ENCODE measurements around the gene NID2.

The NID2 gene

DNA sequence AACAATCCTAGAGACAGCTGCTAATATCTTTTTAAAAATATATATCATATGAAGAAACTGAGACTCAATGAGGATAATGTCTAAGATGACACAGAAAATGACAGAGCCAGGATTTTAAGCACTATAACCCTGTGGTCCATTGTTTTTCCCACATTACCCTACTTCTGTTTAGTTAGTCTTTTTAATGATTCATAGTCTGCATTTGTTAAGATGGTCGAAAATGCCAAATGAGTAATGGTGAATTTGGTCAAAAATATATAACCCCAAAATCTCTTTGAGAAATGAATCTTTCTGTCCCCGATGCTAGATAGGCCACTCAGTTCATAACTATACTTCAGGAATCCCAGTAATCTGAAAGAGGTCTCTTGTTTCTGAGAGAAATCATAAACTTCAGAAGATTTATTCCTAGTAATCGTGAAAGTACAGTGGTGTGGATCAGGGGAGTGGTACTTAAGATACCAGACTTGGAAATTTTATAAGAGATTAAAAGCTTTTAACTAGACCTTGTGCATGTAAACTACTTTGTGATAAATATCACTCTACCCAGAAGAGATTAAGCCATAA is 68.8 kb downstream of the NID2 start:
- intact Hi-C loops (cut with DNase I; ENCODE audit: low total_unique reads), result no loop called here
- peaks cover 0 to 10% (median 4%) of the 10 kb centered on the region in 4 donors for H3K4me1 ChIP-seq
- H3K36me3 ChIP-seq, result peaks cover 38 to 63% (median 50%) of the 10 kb centered on the region in 3 donors

GRCh38 chr14:51999084-51999483 is 69.8 kb downstream of the NID2 start:
- no peaks in the 10 kb centered on the region for H3K27me3 ChIP-seq
- TF ChIP-seq, protein P1, sequence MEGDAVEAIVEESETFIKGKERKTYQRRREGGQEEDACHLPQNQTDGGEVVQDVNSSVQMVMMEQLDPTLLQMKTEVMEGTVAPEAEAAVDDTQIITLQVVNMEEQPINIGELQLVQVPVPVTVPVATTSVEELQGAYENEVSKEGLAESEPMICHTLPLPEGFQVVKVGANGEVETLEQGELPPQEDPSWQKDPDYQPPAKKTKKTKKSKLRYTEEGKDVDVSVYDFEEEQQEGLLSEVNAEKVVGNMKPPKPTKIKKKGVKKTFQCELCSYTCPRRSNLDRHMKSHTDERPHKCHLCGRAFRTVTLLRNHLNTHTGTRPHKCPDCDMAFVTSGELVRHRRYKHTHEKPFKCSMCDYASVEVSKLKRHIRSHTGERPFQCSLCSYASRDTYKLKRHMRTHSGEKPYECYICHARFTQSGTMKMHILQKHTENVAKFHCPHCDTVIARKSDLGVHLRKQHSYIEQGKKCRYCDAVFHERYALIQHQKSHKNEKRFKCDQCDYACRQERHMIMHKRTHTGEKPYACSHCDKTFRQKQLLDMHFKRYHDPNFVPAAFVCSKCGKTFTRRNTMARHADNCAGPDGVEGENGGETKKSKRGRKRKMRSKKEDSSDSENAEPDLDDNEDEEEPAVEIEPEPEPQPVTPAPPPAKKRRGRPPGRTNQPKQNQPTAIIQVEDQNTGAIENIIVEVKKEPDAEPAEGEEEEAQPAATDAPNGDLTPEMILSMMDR (IDR thresholded peaks at IDR 0.05), result no peak
- no peak for DNase-seq
- intact Hi-C loops (cut with DNase I; ENCODE audit: low total_unique reads), result loop anchor here (5.0 kb wide), 1 partner anchor 133 kb away; no protein-coding TSS in a partner anchor
- no peak overlapping the region for H3K27ac ChIP-seq
- H3K4me3 ChIP-seq, result no peak overlapping the region
- no peaks in the 10 kb centered on the region for H3K9me3 ChIP-seq
- peaks cover 0 to 10% (median 4%) of the 10 kb centered on the region in 4 donors for H3K4me1 ChIP-seq
- H3K36me3 ChIP-seq, result peaks cover 33 to 63% (median 50%) of the 10 kb centered on the region in 3 donors

More for the DNA sequence above, 68.8 kb downstream of the NID2 start:
- no peak for DNase-seq
- TF ChIP-seq, protein P1 (IDR thresholded peaks at IDR 0.05), result no peak
- no peaks in the 10 kb centered on the region for H3K9me3 ChIP-seq
- no peak overlapping the region for H3K27ac ChIP-seq
- H3K27me3 ChIP-seq, result no peaks in the 10 kb centered on the region
- no peak overlapping the region for H3K4me3 ChIP-seq

- H3K4me1 ChIP-seq, result peaks cover 0 to 5% (median 3%) of the 10 kb centered on the region in 4 donors
- no peak overlapping the region for H3K4me3 ChIP-seq
- peaks cover 34 to 63% (median 52%) of the 10 kb centered on the region in 3 donors for H3K36me3 ChIP-seq
- H3K9me3 ChIP-seq, result no peaks in the 10 kb centered on the region
- H3K27me3 ChIP-seq, result no peaks in the 10 kb centered on the region
- DNase-seq, result no peak
- intact Hi-C loops (cut with DNase I; ENCODE audit: low total_unique reads), result loop anchor here (5.0 kb wide), 1 partner anchor 134 kb away; no protein-coding TSS in a partner anchor
- TF ChIP-seq, protein P1 (IDR thresholded peaks at IDR 0.05), result no peak
- H3K27ac ChIP-seq, result no peak overlapping the region
Observed at GRCh38 chr14:51998348-51998747, 70.5 kb downstream of the NID2 start.

- no peaks in the 10 kb centered on the region for H3K9me3 ChIP-seq
- intact Hi-C loops (cut with DNase I; ENCODE audit: low total_unique reads), result loop anchor here (5.0 kb wide), 1 partner anchor 136 kb away; no protein-coding TSS in a partner anchor
- TF ChIP-seq, protein P1 (IDR thresholded peaks at IDR 0.05), result peak; percentile 80 to 85
- DNase-seq, result no peak
- peaks cover 33 to 60% (median 40%) of the 10 kb centered on the region in 3 donors for H3K36me3 ChIP-seq
- peaks cover 0 to 5% (median 1%) of the 10 kb centered on the region in 4 donors for H3K4me1 ChIP-seq
- H3K27me3 ChIP-seq, result no peaks in the 10 kb centered on the region
- H3K4me3 ChIP-seq, result no peak overlapping the region
- H3K27ac ChIP-seq, result no peak overlapping the region
Observed at GRCh38 chr14:51996148-51996746, 72.6 kb downstream of the NID2 start.

DNA sequence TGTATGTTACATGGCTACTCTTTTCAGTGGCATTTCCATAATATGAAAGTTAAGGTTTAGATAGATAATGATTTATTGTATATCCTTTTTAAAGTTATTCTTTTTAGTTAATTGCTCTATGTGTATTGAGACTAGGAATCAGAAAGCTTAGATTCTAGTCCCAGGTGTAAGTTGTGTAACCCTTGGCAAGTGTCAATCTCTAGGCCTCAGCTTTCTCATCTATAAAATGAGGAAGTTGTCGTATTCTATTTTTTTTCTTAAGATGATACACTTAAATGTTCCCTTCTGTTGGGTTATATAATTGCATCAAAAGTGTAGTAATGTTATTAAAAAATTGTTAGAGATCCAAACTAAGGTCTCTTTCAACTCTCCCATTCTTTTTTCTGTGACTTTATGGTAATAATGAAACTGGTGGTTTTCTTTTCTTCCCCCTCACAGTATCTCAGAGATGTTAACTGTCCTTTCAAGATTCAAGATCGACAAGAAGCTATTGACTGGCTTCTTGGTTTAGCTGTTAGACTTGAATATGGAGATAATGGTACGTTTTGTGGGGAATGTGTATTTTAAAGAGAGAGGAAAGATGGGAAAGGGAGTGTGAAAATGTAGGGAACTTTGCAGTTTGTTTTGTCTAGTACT is 75.5 kb downstream of the NID2 start:
- H3K4me3 ChIP-seq, result no peak overlapping the region
- no peaks in the 10 kb centered on the region for H3K9me3 ChIP-seq
- intact Hi-C loops (cut with DNase I; ENCODE audit: low total_unique reads), result loop anchor here (2.0 kb wide), 1 partner anchor 79 kb away; no protein-coding TSS in a partner anchor
- peaks cover 21 to 42% (median 24%) of the 10 kb centered on the region in 3 donors for H3K36me3 ChIP-seq
- DNase-seq, result no peak
- H3K27me3 ChIP-seq, result no peaks in the 10 kb centered on the region
- peaks cover 0 to 20% (median 18%) of the 10 kb centered on the region in 4 donors for H3K4me1 ChIP-seq
- no peak overlapping the region for H3K27ac ChIP-seq
- TF ChIP-seq, protein P1 (IDR thresholded peaks at IDR 0.05), result no peak

Measured in tibial artery (tissue), 4 donors.